AG09319 (cell line): Measurements from ENCODE around the gene RPS14.
"Not testable (repeated sequence)": the region's sequence is repeated elsewhere in the genome, so short reads cannot be mapped to it uniquely, and the experiment has no call there.

Experiments used
- DNase-seq: peaks from one replicate; pipeline ENCODE4 v3.0.0-alpha.2; 2010; ENCODE audit warnings: low read depth; ENCODE audit errors: extremely low read depth
- TF ChIP-seq, protein P1 (sequence below): IDR thresholded peaks from 2 replicates; pipeline ENCODE4 v1.5.1; 2011; ENCODE audit warnings: low read depth, mild to moderate bottlenecking, inconsistent platforms, low read length, moderate library complexity

RPS14 gene

DNA sequence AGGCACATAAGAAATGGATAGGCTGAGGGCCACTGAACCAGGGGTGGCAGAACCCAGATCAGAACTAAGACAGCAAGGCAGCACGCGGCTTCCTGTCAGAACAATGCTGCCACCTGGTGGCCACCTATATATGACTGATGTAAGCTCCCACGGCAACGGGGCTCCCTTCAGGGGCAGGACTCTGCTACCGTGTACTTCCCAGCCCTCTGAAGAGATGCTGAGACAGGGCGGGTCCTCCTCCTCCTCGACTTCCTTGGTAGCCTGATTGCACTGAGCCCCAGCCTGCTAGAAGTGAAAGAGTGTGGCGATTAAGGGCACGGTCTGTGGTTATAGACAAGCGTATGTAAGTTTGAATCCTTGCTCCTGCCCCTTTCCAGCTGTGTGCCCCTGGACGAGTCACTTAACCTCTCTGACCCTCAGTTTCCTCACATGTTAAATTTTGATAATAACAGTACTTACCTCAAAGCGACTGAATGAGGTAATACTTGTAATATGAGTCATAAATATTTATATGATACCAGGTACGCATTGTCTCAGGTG is 13.3 kb downstream of the RPS14 start:
- TF ChIP-seq, protein P1, sequence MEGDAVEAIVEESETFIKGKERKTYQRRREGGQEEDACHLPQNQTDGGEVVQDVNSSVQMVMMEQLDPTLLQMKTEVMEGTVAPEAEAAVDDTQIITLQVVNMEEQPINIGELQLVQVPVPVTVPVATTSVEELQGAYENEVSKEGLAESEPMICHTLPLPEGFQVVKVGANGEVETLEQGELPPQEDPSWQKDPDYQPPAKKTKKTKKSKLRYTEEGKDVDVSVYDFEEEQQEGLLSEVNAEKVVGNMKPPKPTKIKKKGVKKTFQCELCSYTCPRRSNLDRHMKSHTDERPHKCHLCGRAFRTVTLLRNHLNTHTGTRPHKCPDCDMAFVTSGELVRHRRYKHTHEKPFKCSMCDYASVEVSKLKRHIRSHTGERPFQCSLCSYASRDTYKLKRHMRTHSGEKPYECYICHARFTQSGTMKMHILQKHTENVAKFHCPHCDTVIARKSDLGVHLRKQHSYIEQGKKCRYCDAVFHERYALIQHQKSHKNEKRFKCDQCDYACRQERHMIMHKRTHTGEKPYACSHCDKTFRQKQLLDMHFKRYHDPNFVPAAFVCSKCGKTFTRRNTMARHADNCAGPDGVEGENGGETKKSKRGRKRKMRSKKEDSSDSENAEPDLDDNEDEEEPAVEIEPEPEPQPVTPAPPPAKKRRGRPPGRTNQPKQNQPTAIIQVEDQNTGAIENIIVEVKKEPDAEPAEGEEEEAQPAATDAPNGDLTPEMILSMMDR = peak; percentile 73
- DNase-seq = peak; percentile 77

DNA sequence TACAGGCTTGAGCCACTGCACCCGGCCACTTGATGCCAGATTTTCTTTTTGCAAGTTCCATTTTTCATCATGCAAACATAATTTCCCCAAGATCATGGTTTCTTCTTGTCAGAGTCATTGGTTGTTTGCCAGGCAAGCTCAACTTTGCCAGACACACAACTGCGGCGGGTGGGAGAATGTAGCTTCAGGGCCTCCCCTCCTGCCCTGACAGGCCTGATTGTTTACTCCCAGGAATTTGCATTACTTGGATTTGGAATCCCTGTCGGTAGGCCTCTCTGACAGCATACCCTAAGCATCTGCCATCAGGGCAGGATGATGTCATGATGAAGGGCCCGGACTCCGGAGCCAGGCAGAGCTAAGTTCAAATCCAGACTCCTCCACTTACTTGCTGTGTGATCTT is 15.1 kb downstream of the RPS14 start:
- peak; percentile 86 for DNase-seq

DNA sequence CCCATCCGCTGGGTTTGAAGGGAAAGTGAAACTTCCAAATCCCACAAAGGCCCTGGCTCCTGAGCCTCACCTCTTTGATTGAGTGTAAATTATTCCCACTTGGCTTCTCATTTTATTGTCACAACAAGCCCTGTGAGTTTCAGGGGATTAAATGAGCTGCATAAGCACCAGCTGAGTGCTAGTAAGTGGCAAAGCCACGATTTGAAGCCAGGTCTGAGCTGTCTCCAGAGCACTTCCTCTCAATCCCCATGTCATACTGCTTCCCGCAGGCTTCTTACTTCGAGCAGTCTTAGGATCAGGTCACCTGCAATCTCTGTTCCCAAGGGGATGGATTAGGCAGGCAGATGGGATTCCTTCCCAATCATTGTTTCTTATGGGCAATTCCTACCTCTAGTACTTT is 18.0 kb downstream of the RPS14 start:
- TF ChIP-seq, protein P1 = no peak
- DNase-seq = no peak

More for the DNA sequence above, 15.1 kb downstream of the RPS14 start:
- TF ChIP-seq, protein P1 = no peak

DNA sequence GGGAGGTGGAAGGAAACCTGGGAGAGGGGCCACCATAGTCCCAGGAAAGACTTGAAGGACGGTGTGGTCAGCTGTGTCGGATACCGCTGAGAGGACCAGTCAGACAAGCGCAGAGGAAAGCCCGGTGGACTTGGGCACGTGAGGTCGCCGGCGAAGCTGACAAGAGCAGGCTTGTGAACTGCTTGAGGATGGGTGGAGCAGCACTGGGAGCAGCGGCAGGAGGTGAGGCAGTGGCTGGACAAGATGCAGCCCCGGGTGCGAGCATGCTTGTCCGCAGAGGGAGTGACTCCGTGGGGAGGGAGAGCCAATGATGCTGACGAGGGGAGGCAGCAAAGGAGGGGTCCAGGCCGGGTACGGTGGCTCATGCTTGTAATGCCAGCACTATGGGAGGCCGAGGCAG is 18.5 kb downstream of the RPS14 start:
- no peak for DNase-seq
- TF ChIP-seq, protein P1 = no peak

DNA sequence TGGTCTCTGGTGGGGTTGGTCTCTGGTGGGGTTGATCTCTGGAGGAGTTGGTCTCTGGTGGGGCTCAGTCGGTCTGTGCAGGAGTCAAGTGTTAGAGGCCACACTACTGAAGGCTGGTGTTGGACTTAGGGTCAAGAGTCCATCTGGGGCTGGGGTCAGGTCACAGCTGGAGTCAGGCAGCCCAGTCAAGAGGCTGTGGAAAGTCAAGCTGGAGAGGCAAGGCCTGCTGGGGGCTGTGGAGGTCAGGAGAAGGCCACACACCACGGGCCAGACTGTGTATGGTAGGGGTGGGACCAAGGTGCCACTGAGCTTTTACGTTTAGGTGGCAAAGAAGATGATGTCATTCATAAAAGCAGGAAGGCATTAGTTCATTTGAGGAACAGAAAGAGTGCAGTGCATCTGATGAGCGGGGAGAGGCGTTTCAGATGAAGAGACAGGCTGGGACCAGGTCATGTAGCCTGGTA is 20.1 kb downstream of the RPS14 start:
- TF ChIP-seq, protein P1 = no peak
- no peak for DNase-seq

DNA sequence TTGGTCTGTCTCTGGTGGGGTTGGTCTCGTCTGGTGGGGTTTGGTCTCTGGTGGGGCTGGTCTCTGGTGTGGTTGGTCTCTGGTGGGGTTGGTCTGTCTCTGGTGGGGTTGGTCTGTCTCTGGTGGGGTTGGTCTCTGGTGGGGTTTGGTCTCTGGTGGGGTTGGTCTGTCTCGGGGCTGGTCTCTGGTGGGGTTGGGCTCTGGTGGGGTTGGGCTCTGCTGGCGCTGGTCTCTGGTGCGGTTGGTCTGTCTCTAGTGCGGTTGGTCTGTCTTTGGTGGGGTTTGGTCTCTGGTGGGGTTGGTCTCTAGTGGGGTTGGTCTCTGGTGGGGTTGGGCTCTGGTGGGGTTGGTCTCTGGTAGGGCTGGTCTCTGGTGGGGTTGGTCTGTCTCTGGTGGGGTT is 20.6 kb downstream of the RPS14 start:
- no peak for DNase-seq
- TF ChIP-seq, protein P1 = no peak

DNA sequence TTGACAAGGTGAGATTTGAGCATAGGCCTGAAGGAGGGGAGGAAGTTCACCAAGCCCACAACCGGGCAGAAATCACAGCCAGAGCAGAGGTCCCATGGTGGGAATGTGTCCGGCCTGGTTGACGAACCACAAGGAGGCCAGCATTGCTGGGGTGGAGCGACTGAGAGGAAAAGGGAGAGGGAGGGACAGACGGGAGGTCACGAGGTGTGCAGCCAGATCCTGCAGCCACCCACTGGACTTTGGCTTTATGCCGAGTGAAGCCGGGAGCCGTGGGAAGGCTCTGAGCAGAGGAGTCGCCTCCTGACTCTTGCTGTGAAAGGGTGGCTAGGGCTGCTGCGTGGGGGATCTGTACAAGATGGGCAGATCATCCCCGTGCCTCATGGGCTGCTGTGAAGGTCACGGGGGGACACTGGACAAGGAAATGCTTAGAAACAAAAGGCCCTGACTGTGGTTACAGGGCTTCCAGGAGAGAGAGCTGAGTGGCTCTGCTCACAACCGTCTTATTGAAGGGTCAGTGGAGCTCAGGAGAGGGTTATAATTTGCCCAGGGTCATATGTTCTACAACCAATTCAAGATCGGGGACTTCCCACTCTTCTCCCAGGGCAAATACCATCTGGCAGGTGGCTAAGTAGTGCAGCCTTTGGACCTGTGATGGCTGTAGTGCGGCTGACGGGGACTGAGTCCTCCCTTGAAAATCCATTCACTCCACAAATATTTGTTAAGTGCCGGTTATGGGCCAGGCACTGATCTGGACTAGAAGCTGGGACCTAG is 21.2 kb downstream of the RPS14 start:
- DNase-seq = no peak
- TF ChIP-seq, protein P1 = no peak

DNA sequence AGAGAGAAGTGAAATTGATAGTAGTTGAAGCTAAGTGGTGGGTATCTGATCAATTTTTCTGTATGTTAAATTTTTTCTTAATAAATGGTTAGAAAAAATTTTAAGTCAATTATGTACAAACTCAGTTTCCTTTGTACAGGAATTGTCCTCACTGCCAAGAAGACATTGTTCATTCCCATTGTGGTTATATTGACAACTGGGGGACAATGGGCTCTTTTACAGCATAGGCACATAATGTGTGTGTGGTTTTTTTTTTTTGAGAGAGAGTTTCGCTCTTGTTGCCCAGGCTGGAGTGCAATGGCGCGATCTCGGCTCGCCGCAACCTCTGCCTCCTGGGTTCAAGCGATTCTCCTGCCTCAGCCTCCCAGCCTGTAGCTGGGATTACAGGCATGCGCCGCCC is 23.4 kb downstream of the RPS14 start:
- not testable (repeated sequence) for DNase-seq
